NK-92 (cell line): ENCODE measurements around the gene POU4F1.

Source experiments
- DNase-seq: peaks from one replicate; lab custom pipeline; 2025; ENCODE audit not compliant: unreplicated experiment; lab: John Stamatoyannopoulos, UW

POU4F1 gene

GRCh38 chr13:78593652-78594455 is 9.5 kb downstream of the POU4F1 start:
- DNase-seq, result no peak

- DNase-seq, result no peak
Observed at GRCh38 chr13:78593129-78593528, 10.2 kb downstream of the POU4F1 start.

GRCh38 chr13:78592584-78592983 is 10.8 kb downstream of the POU4F1 start:
- DNase-seq, result no peak

- no peak for DNase-seq
Observed at GRCh38 chr13:78589206-78589605, 14.1 kb downstream of the POU4F1 start.

- DNase-seq, result no peak
Observed at GRCh38 chr13:78587395-78587794, 16.0 kb downstream of the POU4F1 start.

- no peak for DNase-seq
Observed at GRCh38 chr13:78586706-78587105, 16.6 kb downstream of the POU4F1 start.

- no peak for DNase-seq
Observed at GRCh38 chr13:78576261-78576660, 27.1 kb downstream of the POU4F1 start.

GRCh38 chr13:78572459-78572858 is 30.9 kb downstream of the POU4F1 start:
- no peak for DNase-seq

- DNase-seq, result no peak
Observed at GRCh38 chr13:78569029-78569428, 34.3 kb downstream of the POU4F1 start.

- no peak for DNase-seq
Observed at GRCh38 chr13:78566631-78567030, 36.7 kb downstream of the POU4F1 start.

GRCh38 chr13:78562237-78562889 is 41.0 kb downstream of the POU4F1 start:
- DNase-seq, result no peak
